GM12872 (cell line): ENCODE results near the gene ZNF410.

Source experiments
- CTCF ChIP-seq: IDR thresholded peaks from 3 replicates; pipeline ENCODE4 v1.5.1; 2011; ENCODE audit warnings: low read depth, mild to moderate bottlenecking, low read length, moderate library complexity; ENCODE audit not compliant: insufficient read depth

ZNF410 gene

DNA sequence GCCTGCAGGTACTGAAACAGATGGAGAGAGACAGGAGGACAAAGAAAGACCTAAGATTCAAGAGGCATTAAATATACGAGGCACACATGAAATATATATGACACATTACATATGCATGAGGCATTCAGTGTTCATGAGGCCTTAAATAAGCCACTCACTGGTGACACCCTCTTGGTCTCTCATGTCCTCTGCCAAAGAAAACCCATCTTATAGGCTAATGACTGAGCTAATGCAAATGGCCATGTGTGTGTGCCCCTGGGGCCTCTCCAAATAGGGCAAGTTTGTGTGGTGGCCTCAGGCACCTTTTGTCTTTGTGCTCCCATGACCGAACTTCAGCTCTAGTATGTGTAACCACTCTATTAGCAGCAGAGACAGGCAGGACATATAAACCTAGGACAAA, 82.2 kb downstream of the ZNF410 start:
- TF ChIP-seq CTCF, result no peak

DNA sequence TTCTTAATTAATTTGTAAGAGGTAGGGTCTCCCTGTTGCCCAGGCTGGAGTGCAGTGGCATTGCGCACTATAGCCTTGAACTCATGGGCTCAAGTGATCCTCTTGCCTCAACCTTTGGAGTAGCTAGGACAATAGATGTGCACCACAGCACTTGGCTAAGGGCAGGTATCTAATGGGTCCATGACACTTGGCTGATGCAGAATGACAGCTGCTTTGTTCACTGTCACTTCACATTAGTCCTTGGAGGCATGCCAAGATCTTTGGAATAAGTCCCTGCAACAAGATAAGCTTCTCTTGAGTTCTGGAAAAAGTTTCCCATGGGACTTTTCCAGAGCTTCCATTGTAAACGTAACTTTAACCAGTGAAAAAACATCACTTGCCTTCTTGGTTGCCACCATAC, 86.8 kb downstream of the ZNF410 start:
- no peak for TF ChIP-seq CTCF

DNA sequence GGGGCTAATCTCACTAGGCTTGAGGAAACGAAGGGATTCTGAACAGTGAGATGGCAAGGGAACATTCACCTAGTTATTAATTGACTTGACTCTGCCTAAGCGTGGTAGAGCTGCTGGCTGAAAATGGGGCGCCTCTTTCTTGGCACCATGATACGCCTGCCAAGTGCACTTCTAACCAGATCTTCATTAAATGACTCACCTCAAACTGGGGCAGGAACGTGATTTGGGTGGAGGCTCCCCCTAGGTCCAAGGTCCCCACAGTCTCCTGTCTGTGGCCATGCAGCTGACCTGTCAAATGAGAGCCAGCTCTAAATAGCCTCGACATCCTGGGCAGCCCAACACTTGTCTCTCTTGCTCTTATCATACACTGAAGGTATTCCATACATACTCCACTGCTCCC, 89.5 kb downstream of the ZNF410 start:
- no peak for TF ChIP-seq CTCF

DNA sequence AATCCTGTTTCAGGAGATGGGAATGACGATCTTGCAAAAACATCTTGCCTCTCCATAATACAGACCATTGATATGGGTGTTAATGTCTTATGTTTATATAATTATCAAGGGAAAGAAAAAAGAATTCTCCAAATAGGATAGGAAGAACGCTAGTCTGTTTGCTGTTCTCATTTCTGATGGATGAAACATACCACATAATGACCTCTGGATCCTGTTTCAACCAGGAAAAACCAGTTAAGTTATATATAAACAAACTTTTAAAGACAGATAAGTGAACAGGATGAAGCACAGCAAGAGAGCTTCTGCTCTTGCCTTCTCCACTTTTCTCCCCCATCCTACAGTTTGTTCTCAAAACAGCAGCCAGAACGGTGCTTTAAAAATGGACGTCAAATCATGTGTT, 91.2 kb downstream of the ZNF410 start:
- TF ChIP-seq CTCF, result no peak
